SK-N-SH treated with all-trans-retinoic acid at 6 μM for 48 hours (cell line): ENCODE data around the gene TMEM167B.
A peak's percentile ranks its signal among the peaks of the same experiment; 100 is the strongest.

Experiments
- ATAC-seq: fragments of 200-7000 bp; cut with Tn5 transposase; 3 replicates; pipeline ENCODE4 v1.9.1; 2020; ENCODE audit warnings: mild to moderate bottlenecking, moderate library complexity
- ARNTL ChIP-seq: fragments of 450-650 bp; formaldehyde crosslinking; IDR thresholded peaks from 2 replicates; pipeline ENCODE4 v1.5.0; 2020; ENCODE audit warnings: low read depth, mild to moderate bottlenecking, moderate library complexity, borderline replicate concordance
- ESRRG ChIP-seq: fragments of 250-450 bp; sonication (Bioruptor Pico); IDR thresholded peaks from 2 replicates; pipeline ENCODE4 v1.6.1; 2021; ENCODE audit warnings: mild to moderate bottlenecking
- GLIS3 ChIP-seq: fragments of 250-450 bp; sonication (Bioruptor Pico); IDR thresholded peaks from 2 replicates; pipeline ENCODE4 v1.5.0; 2020; ENCODE audit warnings: mild to moderate bottlenecking, moderate library complexity
- ISL1 ChIP-seq: fragments of 250-450 bp; sonication (Bioruptor Pico); IDR thresholded peaks from 2 replicates; pipeline ENCODE4 v2.1.2; 2022; ENCODE audit warnings: mild to moderate bottlenecking, moderate library complexity
- PATZ1 ChIP-seq: fragments of 250-450 bp; sonication (Bioruptor Pico); IDR thresholded peaks from 2 replicates; pipeline ENCODE4 v1.8.0; 2020; ENCODE audit warnings: mild to moderate bottlenecking, moderate library complexity, borderline replicate concordance
- PPARA ChIP-seq: fragments of 250-450 bp; sonication (Bioruptor Pico); IDR thresholded peaks from 2 replicates; pipeline ENCODE4 v1.5.0; 2020; ENCODE audit warnings: mild to moderate bottlenecking, borderline replicate concordance
- RARB ChIP-seq: fragments of 250-450 bp; sonication (Bioruptor Pico); IDR thresholded peaks from 2 replicates; pipeline ENCODE4 v1.8.0; 2021; ENCODE audit warnings: mild to moderate bottlenecking, moderate library complexity
- SNAI2 ChIP-seq: fragments of 250-450 bp; sonication (Bioruptor Pico); IDR thresholded peaks from 2 replicates; pipeline ENCODE4 v1.5.0; 2020; ENCODE audit warnings: mild to moderate bottlenecking, moderate library complexity
- TCF4 ChIP-seq: fragments of 250-450 bp; sonication (Bioruptor Pico); IDR thresholded peaks from 2 replicates; pipeline ENCODE4 v1.8.0; 2021; ENCODE audit warnings: mild to moderate bottlenecking, moderate library complexity, borderline replicate concordance
- TOX ChIP-seq: fragments of 250-450 bp; sonication (Bioruptor Pico); IDR thresholded peaks from 2 replicates; pipeline ENCODE4 v1.8.0; 2021; ENCODE audit warnings: mild to moderate bottlenecking, moderate library complexity, borderline replicate concordance
- TSHZ2 ChIP-seq: fragments of 250-450 bp; sonication (Bioruptor Pico); IDR thresholded peaks from 2 replicates; pipeline ENCODE4 v1.5.0; 2020; ENCODE audit warnings: mild to moderate bottlenecking, moderate library complexity
- ZFP3 ChIP-seq: fragments of 250-450 bp; sonication (Bioruptor Pico); IDR thresholded peaks from 2 replicates; pipeline ENCODE4 v1.5.0; 2020; ENCODE audit warnings: mild to moderate bottlenecking, moderate library complexity
- ZNF565 ChIP-seq: fragments of 450-650 bp; formaldehyde crosslinking; conservative IDR thresholded peaks from 2 replicates; pipeline ENCODE4 v1.5.0; 2020; ENCODE audit warnings: low read depth, mild to moderate bottlenecking, moderate library complexity
- ZNF70 ChIP-seq: fragments of 450-650 bp; formaldehyde crosslinking; IDR thresholded peaks from 2 replicates; pipeline ENCODE4 v1.5.0; 2020; ENCODE audit warnings: mild to moderate bottlenecking, moderate library complexity
- ZNF8 ChIP-seq: fragments of 450-650 bp; formaldehyde crosslinking; IDR thresholded peaks from 2 replicates; pipeline ENCODE4 v1.5.0; 2020; ENCODE audit warnings: mild to moderate bottlenecking, moderate library complexity
- TF ChIP-seq, protein P1 (sequence below): fragments of 250-450 bp; sonication (Bioruptor Pico); IDR thresholded peaks from 2 replicates; pipeline ENCODE4 v1.8.0; 2021; ENCODE audit warnings: low read depth, mild to moderate bottlenecking, moderate library complexity, borderline replicate concordance
- TF ChIP-seq, protein P2 (sequence below): fragments of 250-450 bp; sonication (Bioruptor Pico); IDR thresholded peaks from 2 replicates; pipeline ENCODE4 v1.5.1; 2021; ENCODE audit warnings: mild to moderate bottlenecking, moderate library complexity

TMEM167B gene

GRCh38 chr1:109107785-109108184 lies 17.2 kb downstream of the TMEM167B start:
- ATAC-seq: no peak
- no peak for TF ChIP-seq ZNF70 (CRISPR knock-in tag)
- TF ChIP-seq, protein P1, sequence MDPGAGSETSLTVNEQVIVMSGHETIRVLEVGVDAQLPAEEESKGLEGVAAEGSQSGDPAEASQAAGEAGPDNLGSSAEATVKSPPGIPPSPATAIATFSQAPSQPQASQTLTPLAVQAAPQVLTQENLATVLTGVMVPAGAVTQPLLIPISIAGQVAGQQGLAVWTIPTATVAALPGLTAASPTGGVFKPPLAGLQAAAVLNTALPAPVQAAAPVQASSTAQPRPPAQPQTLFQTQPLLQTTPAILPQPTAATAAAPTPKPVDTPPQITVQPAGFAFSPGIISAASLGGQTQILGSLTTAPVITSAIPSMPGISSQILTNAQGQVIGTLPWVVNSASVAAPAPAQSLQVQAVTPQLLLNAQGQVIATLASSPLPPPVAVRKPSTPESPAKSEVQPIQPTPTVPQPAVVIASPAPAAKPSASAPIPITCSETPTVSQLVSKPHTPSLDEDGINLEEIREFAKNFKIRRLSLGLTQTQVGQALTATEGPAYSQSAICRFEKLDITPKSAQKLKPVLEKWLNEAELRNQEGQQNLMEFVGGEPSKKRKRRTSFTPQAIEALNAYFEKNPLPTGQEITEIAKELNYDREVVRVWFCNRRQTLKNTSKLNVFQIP (CRISPR knock-in tag): no peak
- no peak for TF ChIP-seq TOX (CRISPR knock-in tag)
- TF ChIP-seq ARNTL (CRISPR knock-in tag): no peak
- no peak for TF ChIP-seq PATZ1 (CRISPR knock-in tag)
- no peak for TF ChIP-seq SNAI2
- TF ChIP-seq PPARA (CRISPR knock-in tag): no peak
- TF ChIP-seq, protein P2, sequence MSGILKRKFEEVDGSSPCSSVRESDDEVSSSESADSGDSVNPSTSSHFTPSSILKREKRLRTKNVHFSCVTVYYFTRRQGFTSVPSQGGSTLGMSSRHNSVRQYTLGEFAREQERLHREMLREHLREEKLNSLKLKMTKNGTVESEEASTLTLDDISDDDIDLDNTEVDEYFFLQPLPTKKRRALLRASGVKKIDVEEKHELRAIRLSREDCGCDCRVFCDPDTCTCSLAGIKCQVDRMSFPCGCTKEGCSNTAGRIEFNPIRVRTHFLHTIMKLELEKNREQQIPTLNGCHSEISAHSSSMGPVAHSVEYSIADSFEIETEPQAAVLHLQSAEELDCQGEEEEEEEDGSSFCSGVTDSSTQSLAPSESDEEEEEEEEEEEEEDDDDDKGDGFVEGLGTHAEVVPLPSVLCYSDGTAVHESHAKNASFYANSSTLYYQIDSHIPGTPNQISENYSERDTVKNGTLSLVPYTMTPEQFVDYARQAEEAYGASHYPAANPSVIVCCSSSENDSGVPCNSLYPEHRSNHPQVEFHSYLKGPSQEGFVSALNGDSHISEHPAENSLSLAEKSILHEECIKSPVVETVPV (CRISPR knock-in tag): no peak
- TF ChIP-seq ESRRG (CRISPR knock-in tag): no peak
- TF ChIP-seq ISL1: no peak
- TF ChIP-seq RARB: no peak
- TF ChIP-seq TSHZ2 (CRISPR knock-in tag): no peak

DNA sequence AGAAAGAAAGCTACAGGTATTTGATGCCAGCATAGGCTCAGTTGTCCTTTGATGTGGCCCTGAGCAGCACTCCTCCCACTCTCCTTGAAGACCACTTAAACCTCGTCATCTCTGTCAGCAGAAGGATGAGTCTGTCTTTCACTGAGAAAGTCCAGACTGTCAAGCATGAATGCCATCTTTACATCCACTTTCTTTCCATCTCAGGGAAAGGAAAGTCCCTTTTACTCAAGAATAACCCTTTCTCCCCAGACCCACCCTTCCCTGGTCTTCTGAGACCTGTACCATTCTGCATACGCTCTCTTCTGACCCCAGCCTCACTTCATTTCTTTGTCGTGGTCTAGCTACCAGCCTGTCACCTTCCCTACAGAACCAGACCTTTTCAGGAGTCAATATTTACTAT lies 19.3 kb downstream of the TMEM167B start:
- TF ChIP-seq TCF4 (CRISPR knock-in tag) (no peak), GLIS3 (CRISPR knock-in tag) (no peak), ZNF70 (CRISPR knock-in tag) (no peak), ZNF565 (CRISPR knock-in tag) (no peak), ZFP3 (CRISPR knock-in tag) (no peak)
- TF ChIP-seq, protein P1 (CRISPR knock-in tag): no peak
- no peak for ATAC-seq

DNA sequence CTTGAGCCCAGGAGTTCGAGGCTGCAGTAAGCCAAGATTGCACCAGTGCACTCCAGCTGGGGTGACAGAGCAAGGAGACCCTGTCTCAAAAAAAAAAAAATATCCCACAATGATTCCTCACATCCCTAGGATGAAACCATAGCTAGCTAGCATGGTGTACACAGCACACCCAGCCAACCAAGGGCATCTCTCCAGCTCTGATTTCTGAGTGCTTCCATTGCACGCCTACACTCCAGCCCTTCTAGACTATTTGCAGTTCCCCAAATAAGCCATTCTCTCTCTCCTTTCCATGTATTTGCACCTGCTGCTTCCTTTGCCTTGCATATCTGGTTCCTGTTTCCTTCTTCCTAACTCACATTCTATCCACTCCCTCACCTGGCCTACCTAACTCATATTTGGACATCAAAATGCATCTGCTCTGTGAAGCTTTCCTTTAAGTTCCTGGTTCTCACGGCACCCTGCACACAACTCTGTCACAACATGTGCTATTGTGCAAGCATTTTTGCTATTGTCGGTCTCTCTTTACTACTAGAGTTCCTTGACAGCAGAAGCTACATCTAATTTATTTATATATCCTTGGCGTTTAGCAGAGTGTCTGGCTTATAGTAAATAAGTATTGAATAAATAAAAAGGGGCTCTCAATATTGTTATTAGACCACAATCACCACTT lies 21.0 kb downstream of the TMEM167B start:
- no peak for ATAC-seq
- no peak for TF ChIP-seq TOX (CRISPR knock-in tag)
- TF ChIP-seq ZNF8 (CRISPR knock-in tag): no peak

GRCh38 chr1:109112056-109112651 lies 21.6 kb downstream of the TMEM167B start:
- ATAC-seq: peak; percentile 81

More at GRCh38 chr1:109112056-109112651, 21.6 kb downstream of the TMEM167B start:
- TF ChIP-seq, protein P1 (CRISPR knock-in tag): no peak
- TF ChIP-seq PATZ1 (CRISPR knock-in tag) (no peak), TOX (CRISPR knock-in tag) (no peak), TSHZ2 (CRISPR knock-in tag) (no peak), ISL1 (no peak)
- TF ChIP-seq, all 23 proteins: peak for 0
